Measurements from ENCODE around the gene AP4B1. TPM values are rescaled to one million over a fixed set of nuclear protein-coding genes. Genes with fewer than 3 reads are reported as not detected.
"Not testable (repeated sequence)": the region's sequence is repeated elsewhere in the genome, so short reads cannot be mapped to it uniquely, and the experiment has no call there.

AP4B1 gene
- 9.8 and 12.3 TPM in 2 replicates for total RNA-seq

DNA sequence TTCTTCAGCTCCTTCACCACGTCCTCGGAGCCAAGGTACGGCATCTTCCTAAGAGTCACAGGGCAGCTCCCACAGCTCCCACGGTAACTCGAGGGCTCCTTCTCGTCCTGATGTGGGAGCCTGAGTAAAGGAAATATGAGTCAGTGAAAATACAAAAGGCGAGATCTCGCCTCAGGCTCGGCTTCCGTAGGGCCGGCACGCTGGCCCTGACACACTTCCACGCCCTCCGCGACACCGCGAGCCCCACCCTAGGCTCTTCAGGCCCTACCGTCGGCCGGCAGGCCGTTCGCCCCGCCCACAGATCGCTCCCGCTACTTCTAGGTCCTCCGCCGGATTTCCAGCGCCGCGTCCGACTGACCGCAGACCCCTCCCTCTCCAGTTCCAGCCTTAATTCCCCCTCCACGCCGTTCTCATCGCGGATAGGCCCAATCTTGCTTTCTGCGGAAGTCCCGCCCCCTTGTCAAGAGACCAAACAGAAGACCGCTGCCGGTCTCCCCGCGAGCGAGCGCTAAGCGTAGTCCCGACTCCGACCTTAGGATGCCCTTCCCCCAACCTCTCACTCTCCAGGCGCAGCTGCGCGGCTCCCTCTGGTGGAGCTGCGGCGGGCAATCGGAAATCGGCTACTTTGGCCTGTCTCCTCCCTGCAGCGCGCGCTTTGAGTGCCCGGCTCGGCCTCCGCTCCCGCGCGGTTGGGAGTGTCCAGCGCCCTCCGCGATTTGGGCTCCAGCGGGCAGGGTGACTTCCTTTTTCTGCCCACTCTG, at the start of gene AP4B1, which contains the start of gene DCLRE1B:
Gene AP4B1 (minus strand): TSS at position 126 of the 761 bp plus-strand sequence. CDS start 82 bp downstream, at position 44.
Gene DCLRE1B (plus strand): TSS at position 653 of the 761 bp plus-strand sequence. CDS start 261 bp downstream, outside the sequence.
- TF ChIP-seq, protein P1, sequence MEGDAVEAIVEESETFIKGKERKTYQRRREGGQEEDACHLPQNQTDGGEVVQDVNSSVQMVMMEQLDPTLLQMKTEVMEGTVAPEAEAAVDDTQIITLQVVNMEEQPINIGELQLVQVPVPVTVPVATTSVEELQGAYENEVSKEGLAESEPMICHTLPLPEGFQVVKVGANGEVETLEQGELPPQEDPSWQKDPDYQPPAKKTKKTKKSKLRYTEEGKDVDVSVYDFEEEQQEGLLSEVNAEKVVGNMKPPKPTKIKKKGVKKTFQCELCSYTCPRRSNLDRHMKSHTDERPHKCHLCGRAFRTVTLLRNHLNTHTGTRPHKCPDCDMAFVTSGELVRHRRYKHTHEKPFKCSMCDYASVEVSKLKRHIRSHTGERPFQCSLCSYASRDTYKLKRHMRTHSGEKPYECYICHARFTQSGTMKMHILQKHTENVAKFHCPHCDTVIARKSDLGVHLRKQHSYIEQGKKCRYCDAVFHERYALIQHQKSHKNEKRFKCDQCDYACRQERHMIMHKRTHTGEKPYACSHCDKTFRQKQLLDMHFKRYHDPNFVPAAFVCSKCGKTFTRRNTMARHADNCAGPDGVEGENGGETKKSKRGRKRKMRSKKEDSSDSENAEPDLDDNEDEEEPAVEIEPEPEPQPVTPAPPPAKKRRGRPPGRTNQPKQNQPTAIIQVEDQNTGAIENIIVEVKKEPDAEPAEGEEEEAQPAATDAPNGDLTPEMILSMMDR (conservative IDR thresholded peaks at IDR 0.05; ENCODE audit: low read depth, low read length), result peak; percentile 73
- peak; percentile 96 for DNase-seq (ENCODE audit: low read depth)
- peak within 1 kb of the TSS; percentile 91 for H3K4me3 ChIP-seq (ENCODE audit: low read depth, low read length)

DNA sequence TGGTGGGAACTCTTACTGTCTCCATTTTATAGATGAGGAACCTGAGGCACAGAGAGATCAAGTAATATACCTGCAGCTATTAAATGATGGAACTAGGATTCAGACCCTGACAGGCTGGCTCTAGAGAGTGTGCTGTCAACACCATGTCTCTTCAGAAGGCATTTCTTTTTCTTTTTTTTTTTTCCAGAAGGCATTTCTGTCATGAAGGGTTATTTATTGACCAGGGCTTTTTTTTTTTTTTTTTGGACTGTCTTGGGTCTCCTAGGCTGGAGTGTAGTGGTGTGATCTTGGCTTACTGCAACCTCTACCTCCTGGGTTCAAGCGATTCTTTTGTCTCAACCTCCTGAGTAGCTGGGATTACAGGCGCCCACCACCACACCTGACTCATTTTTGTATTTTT, 47.1 kb upstream of the AP4B1 start:
- no peak for DNase-seq (ENCODE audit: low read depth)
- TF ChIP-seq, protein P1 (conservative IDR thresholded peaks at IDR 0.05; ENCODE audit: low read depth, low read length), result no peak
- no peak overlapping the region for H3K4me3 ChIP-seq (ENCODE audit: low read depth, low read length)

DNA sequence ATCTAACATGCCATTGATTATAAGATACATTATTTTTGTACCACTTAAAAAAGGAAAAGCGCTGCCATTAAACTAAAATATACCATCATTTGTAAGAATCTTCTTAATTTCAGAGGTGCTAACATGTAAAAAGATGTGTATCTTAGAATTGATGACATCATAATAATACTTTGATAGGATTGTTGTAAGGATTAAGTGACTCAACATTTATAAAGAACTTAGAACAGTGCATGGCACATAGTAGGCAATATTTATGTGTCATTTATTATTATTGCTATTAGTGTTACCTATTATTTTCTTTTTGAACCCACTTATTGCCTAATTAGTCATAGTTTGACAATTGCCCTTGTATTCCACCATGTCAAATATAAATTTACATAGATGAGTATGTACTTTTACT, 46.3 kb upstream of the AP4B1 start:
- TF ChIP-seq, protein P1 (conservative IDR thresholded peaks at IDR 0.05; ENCODE audit: low read depth, low read length), result no peak
- DNase-seq (ENCODE audit: low read depth), result no peak
- H3K4me3 ChIP-seq (ENCODE audit: low read depth, low read length), result no peak overlapping the region

DNA sequence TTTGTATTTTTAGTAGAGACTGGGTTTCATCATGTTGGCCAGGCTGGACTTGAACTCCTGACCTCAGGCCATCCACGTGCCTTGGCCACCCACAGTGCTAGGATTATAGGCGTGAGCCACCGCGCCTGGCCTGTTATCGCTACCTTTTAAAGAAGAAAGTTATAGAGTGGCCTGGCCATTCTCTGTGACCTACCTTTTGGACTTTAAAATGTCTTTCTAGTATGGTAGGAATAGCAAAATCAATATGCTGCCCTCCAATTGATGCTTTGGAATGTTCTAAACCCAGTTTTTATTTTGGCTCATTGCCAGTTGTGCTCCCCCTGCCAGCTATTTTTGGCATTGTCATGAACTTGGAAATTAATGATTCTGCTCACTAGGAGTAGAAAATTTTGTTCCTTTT, 44.4 kb upstream of the AP4B1 start:
- TF ChIP-seq, protein P1 (conservative IDR thresholded peaks at IDR 0.05; ENCODE audit: low read depth, low read length), result peak; percentile 51
- H3K4me3 ChIP-seq (ENCODE audit: low read depth, low read length), result no peak overlapping the region
- no peak for DNase-seq (ENCODE audit: low read depth)

DNA sequence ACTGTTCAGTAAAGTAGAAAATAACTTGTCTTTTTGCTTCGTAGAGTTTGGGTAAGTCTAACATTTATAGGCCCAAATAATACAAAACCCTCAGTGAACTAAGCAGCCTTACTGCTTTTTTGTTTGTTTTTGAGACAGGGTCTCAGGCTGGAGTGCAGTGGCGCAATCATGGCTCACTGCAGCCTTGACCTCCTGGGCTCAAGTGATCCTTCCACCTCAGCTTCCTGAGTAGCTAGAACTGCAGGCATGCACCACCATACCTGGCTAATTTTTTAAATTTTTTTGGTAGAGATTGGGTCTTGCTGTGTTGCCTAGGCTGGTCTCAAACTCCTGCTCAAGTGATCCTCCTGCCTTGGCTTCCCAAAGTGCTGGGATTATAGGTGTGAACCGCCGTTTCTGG, 43.6 kb upstream of the AP4B1 start:
- not testable (repeated sequence) for DNase-seq (ENCODE audit: low read depth)

DNA sequence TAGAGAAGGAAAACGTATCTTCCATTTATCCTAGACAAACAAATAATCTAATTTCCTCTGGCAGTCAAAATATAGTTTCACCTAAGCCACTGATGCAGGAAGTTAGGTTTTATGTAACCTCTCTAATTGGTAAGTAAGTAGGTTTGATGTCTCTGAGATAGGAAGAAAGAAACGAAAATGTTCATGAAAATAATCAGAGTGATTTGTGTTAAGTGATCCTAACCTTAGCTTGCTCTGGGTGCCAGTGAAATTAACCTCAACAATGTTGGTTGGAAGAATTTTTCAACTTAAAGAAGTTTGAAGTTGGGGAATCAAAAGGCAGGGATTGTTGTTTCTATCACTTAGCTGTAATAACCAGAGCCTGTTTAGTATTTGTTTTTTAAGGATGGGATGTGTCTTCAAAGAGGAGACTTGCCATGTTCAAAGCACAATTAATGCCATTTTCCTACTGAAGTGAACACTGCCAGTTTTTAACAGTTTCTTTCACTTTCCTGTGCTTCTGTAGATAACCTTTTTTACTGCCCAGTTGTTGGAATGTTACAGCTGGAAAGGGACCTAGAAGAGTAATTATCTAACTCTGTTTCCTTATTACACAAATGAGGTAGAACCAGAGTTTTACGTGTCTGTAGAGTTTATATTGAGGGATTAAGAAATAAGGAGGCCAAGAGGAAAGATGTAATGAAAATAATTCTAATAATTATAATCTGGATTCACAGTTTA, 42.9 kb upstream of the AP4B1 start:
- no peak for DNase-seq (ENCODE audit: low read depth)
- H3K4me3 ChIP-seq (ENCODE audit: low read depth, low read length), result no peak overlapping the region
- TF ChIP-seq, protein P1 (conservative IDR thresholded peaks at IDR 0.05; ENCODE audit: low read depth, low read length), result no peak

More for the DNA sequence above, 43.6 kb upstream of the AP4B1 start:
- not testable (repeated sequence) for H3K4me3 ChIP-seq (ENCODE audit: low read depth, low read length)

DNA sequence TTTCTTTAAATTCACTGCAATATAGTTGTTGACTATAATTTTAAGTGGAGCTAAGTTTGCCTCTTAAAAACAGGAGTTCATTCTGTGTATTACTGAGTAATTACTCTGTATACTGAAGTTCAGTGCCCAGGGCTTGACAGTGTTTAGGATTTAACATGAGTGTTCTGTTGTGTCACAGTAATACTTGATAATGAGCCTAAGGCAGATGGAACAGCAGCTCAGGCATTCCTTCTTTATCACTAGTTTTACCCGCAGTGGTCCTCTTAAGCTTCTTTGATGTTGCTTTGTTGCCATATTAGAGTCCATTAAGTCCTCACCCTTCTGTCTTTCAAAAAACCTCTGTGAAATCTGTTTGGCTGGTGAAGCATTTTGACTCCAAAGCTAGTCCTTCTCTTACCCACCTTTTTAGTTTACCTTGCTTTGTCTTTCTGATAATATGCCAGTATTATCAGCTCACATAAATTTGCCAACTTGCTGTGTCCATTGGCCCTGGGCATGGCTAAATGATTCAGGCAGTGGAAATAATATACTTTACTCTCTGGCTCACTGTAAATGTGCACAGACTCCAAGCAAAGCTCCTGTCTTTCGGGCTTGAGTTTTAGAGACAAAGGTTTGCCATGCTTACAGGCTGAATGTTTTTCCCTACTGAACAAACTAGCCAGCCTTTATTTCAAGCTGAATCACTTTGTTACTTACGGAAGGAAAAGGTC, 42.2 kb upstream of the AP4B1 start:
- no peak overlapping the region for H3K4me3 ChIP-seq (ENCODE audit: low read depth, low read length)
- DNase-seq (ENCODE audit: low read depth), result no peak
- TF ChIP-seq, protein P1 (conservative IDR thresholded peaks at IDR 0.05; ENCODE audit: low read depth, low read length), result no peak
